ENCODE measurements around the gene MMP15. TPM values are rescaled to one million over a fixed set of nuclear protein-coding genes. Genes with fewer than 3 reads are reported as not detected.
"Not testable (repeated sequence)": the region's sequence is repeated elsewhere in the genome, so short reads cannot be mapped to it uniquely, and the experiment has no call there.

MMP15 gene
- total RNA-seq, 4 donors from 2014 or later, result 2.0 to 12.8 (median 8.0) TPM

DNA sequence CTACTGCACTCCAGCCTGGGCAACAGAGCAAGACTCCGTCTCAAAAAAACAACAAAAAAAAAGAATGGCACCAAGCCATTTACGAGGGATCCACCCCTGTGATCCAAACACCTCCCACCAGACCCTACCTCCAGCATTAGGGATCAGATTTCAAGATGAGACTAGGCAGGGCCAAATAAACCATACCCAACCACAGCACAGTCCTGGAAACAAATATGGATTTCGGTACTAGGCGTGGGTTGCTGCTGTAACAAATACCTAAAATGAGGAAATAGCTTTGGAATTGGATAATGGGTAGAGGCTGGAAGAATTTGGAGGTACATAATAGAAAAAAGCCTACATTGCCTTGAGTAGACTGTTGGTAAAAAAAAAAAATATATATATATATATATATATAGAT lies 49.1 kb downstream of the MMP15 start:
- Histone ChIP-seq H3K36me3 (no peaks in the 10 kb centered on the region), H3K9me3 (peaks cover 0 to 8% (median 0%) of the 10 kb centered on the region in 3 donors), H3K27me3 (no peaks in the 10 kb centered on the region), H3K27ac (no peak overlapping the region), H3K4me3 (no peak overlapping the region), H3K4me1 (no peaks in the 10 kb centered on the region)
- 40 to 52% methylated on average over 2 of the region's 4 CpGs for WGBS, 2 donors (ENCODE audit: low coverage in 1 of 2)
- no peak for TF ChIP-seq EP300 (IDR thresholded peaks at IDR 0.05)
- no peak for TF ChIP-seq POLR2AphosphoS5 (IDR thresholded peaks at IDR 0.05)
- no peak for TF ChIP-seq POLR2A (IDR thresholded peaks at IDR 0.05)
- TF ChIP-seq, protein P1, sequence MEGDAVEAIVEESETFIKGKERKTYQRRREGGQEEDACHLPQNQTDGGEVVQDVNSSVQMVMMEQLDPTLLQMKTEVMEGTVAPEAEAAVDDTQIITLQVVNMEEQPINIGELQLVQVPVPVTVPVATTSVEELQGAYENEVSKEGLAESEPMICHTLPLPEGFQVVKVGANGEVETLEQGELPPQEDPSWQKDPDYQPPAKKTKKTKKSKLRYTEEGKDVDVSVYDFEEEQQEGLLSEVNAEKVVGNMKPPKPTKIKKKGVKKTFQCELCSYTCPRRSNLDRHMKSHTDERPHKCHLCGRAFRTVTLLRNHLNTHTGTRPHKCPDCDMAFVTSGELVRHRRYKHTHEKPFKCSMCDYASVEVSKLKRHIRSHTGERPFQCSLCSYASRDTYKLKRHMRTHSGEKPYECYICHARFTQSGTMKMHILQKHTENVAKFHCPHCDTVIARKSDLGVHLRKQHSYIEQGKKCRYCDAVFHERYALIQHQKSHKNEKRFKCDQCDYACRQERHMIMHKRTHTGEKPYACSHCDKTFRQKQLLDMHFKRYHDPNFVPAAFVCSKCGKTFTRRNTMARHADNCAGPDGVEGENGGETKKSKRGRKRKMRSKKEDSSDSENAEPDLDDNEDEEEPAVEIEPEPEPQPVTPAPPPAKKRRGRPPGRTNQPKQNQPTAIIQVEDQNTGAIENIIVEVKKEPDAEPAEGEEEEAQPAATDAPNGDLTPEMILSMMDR (IDR thresholded peaks at IDR 0.05), result no peak
- ATAC-seq, result no peak

DNA sequence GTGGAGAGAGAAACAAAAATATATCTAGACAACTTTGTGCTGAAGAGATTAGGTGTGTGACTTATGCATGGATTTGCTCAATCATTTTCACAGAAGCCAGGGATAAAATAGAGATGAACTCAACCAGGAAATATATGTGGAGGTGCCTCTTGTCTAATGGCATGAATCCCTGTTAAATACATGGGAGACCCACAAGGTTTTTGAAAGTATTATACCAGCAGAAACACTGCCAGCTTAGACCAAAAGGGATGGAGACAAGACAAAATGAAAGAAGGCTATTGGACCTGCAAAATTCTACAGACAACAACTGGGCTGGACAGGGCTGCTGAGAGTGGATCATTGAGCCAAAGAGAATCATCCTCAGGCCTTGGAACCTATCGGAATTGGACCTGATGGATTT lies 51.0 kb downstream of the MMP15 start:
- WGBS, 2 donors (ENCODE audit: low coverage in 1 of 2), result 80 to 100% methylated on average over 1 of the region's 1 CpG
- Histone ChIP-seq H3K27ac (no peak overlapping the region), H3K36me3 (no peaks in the 10 kb centered on the region), H3K27me3 (no peaks in the 10 kb centered on the region), H3K4me1 (no peaks in the 10 kb centered on the region), H3K4me3 (no peak overlapping the region), H3K9me3 (peaks cover 0 to 8% (median 0%) of the 10 kb centered on the region in 3 donors)
- no peak for TF ChIP-seq EP300 (IDR thresholded peaks at IDR 0.05)
- TF ChIP-seq, protein P1 (IDR thresholded peaks at IDR 0.05), result no peak
- TF ChIP-seq POLR2A (IDR thresholded peaks at IDR 0.05), result no peak
- TF ChIP-seq POLR2AphosphoS5 (IDR thresholded peaks at IDR 0.05), result no peak
- no peak for ATAC-seq

DNA sequence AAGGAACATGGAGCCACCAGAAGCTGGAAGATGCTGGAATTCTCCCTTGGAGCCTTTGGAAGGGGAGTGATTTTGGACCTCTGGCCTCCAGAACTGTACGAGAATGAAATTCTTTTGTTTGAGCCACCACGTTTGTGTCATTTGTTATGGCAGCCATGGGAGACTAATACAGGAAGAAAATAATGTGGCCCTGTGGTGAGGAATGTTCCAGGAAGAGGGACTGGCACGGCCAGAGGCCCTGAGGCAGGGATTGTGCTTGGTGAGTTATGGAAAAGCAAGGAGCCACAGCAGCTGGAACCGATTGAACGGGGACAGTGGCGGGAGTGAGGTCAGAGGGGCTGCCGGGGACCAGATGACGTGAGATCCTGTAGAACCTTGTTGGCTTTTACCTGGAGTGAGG lies 52.2 kb downstream of the MMP15 start:
- H3K27ac ChIP-seq, result no peak overlapping the region
- H3K4me1 ChIP-seq, result no peaks in the 10 kb centered on the region
- TF ChIP-seq POLR2A (IDR thresholded peaks at IDR 0.05), result no peak
- no peak for TF ChIP-seq POLR2AphosphoS5 (IDR thresholded peaks at IDR 0.05)
- TF ChIP-seq, protein P1 (IDR thresholded peaks at IDR 0.05), result no peak
- no peak for TF ChIP-seq EP300 (IDR thresholded peaks at IDR 0.05)
- peaks cover 0 to 8% (median 0%) of the 10 kb centered on the region in 3 donors for H3K9me3 ChIP-seq
- ATAC-seq, result no peak
- WGBS, 2 donors (ENCODE audit: low coverage in 1 of 2), result 59 to 61% methylated on average over 8 of the region's 8 CpGs
- H3K4me3 ChIP-seq, result no peak overlapping the region
- H3K27me3 ChIP-seq, result no peaks in the 10 kb centered on the region
- H3K36me3 ChIP-seq, result no peaks in the 10 kb centered on the region

DNA sequence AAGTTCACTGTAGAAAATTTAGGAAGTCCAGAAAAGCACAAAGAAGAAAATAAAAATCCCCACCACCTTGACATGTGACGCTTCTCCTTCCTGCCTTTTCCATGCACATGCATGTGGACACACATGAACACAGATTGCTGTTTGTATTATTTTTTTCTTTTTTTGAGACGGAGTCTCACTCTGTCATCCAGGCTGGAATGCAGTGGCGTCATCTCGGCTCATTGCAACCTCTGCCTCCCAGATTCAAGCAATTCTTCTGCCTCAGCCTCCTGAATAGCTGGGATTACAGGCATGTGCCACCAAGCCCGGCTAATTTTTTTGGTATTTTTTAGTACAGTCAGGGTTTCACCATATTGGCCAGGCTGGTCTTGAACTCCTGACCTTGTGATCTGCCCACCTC lies 55.1 kb downstream of the MMP15 start:
- not testable (repeated sequence) for H3K4me3 ChIP-seq, H3K9me3 ChIP-seq, H3K27ac ChIP-seq, H3K4me1 ChIP-seq, H3K36me3 ChIP-seq, H3K27me3 ChIP-seq, ATAC-seq
- 68 to 71% methylated on average over 4 of the region's 5 CpGs for WGBS, 2 donors (ENCODE audit: low coverage in 1 of 2)

DNA sequence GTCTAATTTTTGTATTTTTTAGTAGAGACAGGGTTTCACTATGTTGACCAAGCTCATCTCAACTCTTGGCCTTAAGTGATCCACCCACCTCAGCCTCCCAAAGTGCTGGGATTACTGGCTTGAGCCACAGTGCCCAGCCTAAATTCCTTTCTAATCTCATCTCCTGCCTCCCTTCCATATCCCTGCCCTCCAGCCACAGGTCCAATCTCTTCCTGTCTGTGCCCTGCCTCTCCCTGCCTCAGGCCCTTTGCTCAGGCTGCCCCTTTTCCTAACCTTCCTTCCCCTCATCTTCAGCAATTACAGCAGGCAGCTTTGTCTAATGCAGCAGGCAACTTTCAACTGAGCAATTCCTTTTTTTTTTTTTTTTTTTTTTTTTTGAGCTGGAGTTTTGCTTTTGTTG lies 56.8 kb downstream of the MMP15 start:
- Histone ChIP-seq H3K4me3 (no peak overlapping the region), H3K36me3 (no peaks in the 10 kb centered on the region), H3K27ac (no peak overlapping the region), H3K4me1 (no peaks in the 10 kb centered on the region), H3K9me3 (no peaks in the 10 kb centered on the region), H3K27me3 (no peaks in the 10 kb centered on the region)
- ATAC-seq, result no peak
- TF ChIP-seq POLR2A (IDR thresholded peaks at IDR 0.05), result no peak
- TF ChIP-seq, protein P1 (IDR thresholded peaks at IDR 0.05), result no peak
- no peak for TF ChIP-seq EP300 (IDR thresholded peaks at IDR 0.05)
- TF ChIP-seq POLR2AphosphoS5 (IDR thresholded peaks at IDR 0.05), result no peak
